HG03066 (cell line): ENCODE data around the gene PLD1.
"Not testable (repeated sequence)": the region's sequence is repeated elsewhere in the genome, so short reads cannot be mapped to it uniquely, and the experiment has no call there.

Experiments used
- ATAC-seq: cut with Tn5 transposase; IDR thresholded peaks from one replicate; pipeline ENCODE4 v1.9.1; 2021; ENCODE audit warnings: low read depth; ENCODE audit not compliant: unreplicated experiment

Gene PLD1

DNA sequence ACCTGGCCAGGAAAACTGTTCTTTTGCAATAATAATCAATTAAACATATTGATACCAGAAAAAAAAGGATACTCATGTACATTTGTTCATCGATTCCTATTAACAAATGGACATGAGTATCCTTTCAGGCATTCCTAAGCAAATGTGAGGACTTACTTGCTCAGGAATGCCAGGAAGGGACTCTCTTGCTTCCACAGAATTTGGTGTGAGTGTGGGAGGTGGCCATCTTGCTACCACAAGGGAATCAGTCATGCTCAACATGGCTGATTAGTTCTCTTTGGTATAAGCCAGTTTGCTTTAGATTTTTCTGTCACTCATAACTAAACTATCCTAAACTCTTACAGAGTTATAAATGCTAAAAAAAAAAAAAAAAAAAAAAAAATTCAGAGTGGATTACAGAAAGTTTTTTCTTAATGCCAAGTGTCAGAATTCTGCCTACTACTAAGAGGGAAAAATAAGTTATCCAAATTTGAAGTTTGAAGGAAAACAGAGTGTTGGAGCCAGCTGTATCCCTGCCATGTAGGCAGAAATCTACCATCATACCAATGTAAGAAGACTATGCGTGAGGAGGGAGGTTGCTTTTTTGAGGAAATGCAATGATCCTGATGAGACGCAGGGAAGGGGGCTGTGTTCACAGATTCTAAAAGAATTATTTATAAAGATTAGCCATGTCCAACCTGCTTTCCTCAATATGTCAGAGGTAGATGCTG lies 98.7 kb downstream of the PLD1 start:
- ATAC-seq: no peak

DNA sequence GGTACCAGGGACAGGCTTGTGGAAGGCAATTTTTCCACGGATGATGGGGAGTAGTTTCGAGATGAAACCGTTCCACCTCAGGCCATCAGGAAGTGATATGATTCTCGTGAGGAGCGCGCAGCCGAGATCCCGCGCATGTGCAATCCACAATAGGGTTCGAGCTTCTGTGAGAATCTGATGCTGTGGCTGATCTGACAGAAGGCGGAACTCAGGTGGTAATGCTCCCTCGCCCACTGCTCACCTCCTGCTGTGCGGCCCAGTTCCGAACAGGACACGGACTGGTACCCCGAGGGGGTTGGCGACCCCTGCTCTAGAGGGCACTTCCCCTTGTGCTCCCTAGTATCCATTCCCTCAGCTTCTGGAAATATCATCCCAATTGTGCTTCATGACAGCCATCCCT lies 99.9 kb downstream of the PLD1 start:
- ATAC-seq: no peak

DNA sequence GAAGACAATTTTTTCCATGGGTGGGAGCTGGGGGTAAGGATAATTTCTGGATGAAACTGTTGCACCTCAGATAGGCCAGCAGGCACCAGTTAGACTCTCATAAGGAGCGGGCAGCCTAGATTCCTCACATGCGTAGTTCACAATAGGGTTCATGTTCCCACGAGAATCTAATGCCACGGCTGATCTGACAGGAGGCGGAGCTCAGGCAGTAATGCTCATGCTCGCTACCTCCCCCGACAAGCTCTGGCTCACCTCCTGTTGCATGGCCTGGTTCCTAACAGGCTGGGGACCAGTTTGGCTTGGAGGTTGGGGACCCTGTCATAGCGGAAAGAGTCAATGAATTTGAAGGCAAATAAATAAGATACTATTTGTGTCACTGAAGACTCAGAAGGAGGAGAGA lies 105.5 kb downstream of the PLD1 start:
- ATAC-seq: no peak

DNA sequence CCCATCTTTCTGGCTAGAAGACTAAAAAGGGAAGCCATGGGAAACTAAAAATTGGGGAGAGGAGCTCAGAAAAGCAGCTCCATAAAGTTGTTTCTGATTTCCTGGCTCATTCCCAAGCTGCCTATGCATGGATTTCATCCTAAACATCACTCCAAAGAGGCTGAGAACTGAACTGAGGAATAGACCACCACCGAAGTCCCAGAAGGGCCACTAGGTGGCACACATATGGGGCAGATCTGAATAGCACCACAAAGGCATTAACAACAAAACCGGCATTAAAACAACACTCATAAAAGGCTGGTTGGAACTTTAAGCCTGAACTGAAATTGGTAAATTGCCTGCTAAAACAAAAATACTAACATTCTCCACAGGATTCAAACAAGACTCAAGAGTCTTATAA lies 106.3 kb downstream of the PLD1 start:
- no peak for ATAC-seq

DNA sequence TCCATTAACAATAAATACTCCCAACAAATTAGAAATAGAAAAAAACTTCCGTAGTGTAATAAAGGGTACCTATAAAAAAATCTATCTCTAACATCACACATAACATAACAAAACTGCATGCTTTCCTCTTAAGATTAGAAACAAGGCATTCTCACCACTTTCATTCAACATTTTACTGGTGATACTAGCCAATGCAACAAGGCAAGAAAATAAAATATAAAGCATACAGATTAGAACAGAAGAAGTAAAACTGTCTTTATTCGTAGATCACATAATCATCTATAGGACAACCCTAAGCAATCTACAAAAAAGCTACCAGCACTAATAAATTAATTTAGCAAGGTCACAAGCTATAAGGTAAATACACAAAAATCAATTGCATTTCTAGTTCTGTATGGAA lies 107.1 kb downstream of the PLD1 start:
- ATAC-seq: no peak

DNA sequence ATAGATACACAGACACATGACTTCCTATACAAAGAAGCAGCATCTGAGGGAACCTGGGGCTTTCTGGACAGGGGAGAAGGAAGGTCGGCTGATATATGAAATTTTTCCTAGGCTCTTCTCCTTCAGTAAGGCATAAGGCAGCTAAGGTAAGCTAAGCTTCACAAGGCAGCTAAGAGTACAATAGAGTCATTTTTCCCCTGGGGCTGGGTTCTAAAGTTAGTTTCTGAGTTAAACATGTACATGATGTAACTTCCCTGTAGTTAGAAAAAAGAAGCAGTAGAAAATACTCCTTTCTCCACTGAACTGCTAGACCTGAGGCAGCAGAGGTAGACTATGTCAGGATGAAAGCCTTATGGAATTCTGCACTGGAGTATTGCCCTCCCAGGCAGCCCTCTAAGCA lies 109.6 kb downstream of the PLD1 start:
- no peak for ATAC-seq

DNA sequence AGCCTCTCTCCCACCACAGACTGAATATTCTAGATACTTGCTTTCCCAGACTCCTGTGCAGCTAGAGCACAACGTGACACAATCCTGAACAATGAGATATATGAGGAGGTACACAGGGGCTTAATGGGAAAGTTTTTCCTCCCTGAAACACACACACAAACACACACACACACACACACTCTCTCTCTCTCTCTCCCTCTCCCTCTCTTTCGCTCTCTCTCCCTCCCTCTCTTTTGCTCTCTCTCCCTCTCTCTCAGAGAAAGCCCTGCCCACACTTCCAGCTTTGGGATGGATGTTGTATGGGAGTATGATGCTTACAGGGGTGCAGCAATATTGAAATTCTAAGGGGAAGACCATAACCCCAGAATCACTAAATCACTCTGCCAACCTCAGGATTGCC lies 110.1 kb downstream of the PLD1 start:
- ATAC-seq: no peak

DNA sequence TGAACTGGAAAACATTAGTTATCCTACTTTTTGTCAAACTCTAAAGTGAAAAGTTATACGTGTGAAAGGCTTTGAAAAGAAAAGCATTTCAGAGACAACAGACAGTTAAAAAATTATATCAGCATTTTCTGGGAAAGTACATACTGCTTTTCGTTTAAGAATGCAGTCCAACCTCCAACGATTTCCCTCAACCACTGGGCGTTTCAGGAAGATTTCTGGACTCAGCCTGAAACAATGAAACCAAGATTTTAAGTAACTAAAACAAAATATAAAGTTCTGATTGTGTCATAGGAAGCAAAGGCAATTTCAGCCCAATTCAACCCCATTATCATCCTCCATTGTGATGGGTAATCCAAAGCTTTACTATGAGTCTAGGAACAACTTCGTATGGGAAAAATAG lies 110.7 kb downstream of the PLD1 start:
- ATAC-seq: no peak

DNA sequence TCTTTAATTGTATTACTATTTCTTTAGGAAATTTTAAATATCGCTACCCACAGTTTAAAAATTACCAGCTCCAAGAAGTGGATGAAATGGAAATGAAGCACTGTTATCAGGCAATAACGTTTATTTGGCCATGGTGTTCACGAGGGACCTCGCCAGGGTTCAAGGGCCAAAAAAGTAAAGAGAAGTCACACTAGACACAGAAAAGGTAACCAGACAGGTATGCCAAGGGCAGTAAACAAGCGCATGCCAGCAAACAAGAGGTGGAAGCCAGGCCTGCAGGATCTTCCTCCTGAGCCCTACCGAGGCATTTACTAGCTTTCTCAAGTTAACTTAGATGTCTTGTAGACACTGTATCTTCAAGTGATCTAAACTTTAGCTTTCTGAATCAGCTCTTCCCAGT lies 113.5 kb downstream of the PLD1 start:
- no peak for ATAC-seq

DNA sequence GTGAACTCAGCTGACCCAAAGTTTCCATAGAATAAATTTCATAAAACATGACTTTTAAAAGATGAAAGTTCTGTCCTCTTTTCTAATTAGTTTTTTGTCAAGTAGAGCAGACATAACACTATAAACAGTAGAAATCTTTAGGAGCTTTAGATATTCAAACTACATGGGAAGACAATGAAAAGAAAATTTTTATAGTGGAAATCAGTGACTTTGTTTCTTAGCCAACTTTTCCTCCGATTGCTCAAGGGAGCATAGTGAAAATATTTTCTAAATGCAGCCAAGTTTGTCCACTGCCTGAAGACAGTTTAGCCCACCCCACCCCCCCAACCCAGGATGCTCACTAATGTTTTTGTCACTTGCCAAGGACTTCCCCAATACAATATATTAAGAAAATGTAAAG lies 114.9 kb downstream of the PLD1 start:
- ATAC-seq: no peak

DNA sequence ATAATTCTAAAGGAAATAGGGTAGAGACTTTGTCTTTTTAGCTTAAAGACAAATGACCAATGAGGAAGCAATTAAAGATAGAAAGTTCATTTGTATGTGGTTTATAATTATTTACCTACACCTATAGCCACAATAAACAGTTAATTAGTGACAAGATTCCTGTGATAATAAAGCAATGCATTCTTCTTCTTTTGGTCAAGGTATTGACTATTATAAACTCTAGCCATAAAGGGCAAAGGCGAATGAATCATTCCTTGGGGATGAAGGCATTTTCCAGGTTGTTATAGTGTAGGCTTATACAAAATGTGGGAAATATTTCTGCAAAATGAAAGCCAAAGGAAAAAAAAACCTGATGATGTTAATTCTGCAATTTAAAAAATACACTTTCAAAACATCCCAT lies 115.4 kb downstream of the PLD1 start:
- ATAC-seq: no peak

DNA sequence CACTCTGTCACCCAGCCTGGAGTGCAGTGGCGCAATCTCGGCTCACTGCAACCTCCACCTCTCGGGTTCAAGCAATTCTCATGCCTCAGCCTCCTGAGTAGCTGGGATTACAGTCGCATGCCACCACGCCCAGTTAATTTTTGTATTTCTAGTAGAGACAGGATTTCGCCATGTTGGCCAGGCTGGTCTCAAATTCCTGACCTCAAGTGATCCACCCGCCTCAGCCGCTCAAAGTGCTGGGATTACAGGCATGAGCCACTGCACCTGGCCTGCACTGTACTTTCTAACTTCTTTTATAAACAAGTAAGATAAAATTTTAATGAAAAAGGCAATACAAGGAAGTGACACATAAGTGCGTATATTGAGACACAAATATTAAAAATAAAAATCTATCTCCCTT lies 117.7 kb downstream of the PLD1 start:
- not testable (repeated sequence) for ATAC-seq

DNA sequence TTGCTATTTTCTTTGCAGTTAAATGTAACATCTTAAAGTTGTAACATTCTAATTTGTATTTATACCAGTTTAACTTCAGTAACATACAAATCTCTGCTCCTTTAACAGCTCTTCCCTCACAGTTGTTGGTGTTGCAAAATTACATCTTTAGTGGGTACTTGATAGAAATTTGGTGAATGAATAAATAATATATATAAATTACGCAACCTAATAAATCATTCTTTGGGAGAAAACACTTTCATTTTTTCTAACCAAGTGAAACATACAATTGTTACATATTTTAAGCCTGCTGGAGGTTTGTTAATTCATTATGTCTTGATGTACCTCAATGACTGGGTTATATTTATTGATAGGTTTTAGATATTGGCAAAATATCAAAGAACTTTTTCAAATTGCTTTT lies 118.8 kb downstream of the PLD1 start:
- no peak for ATAC-seq

DNA sequence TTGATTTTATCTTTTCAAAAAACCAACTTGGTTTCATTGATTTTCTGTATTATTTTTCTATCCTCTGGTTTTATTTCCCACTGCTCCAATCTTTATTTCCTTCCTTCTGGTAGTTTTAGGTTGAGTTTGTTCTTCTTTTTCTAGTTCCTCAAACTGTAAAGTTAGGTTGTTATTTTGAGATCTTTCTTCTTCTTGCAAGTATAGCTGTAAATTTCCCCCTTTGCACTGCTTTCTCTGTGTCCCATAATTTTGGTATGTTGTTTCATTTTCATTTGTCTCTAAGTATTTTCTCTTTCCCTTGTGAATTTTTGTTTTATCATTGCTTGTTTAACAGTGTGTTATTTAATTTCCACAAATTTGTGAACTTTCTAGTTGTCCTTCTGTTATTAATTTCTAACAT lies 120.0 kb downstream of the PLD1 start:
- no peak for ATAC-seq

DNA sequence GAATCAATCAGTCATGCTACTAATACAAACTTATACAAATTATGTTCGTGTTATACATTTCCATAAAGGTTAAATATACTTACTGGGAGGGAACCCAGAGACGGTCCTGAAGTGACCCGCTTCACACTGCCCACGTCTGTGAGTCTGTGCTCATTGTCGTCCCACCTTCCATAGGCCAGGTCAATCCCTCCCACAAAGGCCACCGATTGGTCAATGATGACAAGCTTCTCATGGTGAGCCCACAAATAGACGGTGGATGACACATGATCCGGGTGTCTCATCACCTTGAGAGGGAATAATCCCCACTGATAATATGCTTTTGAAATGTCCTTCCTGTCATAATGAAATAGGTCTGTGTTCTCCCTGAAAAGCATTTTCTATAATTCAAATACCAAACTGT lies 121.7 kb downstream of the PLD1 start:
- no peak for ATAC-seq

DNA sequence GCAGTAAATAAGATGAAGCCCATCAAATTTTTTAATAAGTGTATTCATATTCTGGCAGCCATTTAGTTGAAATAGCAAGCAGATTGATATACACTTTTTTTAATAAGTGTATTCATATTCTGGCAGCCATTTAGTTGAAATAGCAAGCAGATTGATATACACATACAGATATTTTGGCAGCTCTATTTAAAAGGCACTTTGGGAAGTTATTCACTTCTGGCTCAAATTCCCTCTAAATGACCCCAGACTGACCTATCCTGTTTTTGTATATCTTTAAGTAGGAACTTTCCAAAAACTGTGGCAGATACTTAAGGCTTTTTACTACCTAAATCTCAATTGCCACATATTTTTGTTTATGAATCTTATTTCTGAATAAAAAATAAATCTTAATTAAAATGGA lies 122.3 kb downstream of the PLD1 start:
- no peak for ATAC-seq

DNA sequence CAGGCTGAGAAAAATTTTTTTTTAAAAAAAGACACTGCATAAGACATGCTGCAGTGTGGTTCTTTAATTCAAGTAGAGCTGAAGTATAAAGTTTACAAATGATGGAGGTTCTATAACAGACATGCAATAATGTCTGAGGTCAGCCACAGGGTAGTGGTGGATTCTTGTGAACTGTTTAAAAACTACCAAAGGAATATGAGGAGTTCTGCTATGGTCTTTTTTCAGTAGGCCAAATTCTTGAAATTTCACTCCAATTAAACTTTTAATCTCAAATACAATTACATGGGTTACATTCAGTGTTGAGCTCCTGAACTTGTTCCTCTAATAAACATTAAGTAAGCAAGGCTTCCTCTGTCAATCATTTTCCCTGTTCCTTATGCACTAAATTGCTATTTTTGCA lies 122.7 kb downstream of the PLD1 start:
- ATAC-seq: no peak

DNA sequence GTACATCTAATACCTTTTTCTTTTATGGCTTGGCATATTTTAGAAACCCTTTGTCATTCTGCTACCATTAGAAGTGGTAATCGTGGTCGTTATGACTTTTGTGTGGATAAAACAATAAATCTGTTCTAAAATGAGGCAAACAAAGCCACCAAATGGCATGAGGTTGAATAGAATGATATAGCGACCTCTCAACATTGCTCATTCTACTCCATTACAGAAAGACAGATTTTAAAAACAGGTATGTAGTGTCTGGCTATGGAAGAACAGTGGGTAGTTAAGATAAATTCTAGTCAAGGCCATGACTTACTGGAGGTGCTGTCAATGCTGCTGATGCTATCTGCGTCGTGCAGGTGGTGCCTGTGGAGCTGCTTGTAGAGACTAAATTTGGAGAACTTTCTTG lies 123.2 kb downstream of the PLD1 start:
- ATAC-seq: no peak

DNA sequence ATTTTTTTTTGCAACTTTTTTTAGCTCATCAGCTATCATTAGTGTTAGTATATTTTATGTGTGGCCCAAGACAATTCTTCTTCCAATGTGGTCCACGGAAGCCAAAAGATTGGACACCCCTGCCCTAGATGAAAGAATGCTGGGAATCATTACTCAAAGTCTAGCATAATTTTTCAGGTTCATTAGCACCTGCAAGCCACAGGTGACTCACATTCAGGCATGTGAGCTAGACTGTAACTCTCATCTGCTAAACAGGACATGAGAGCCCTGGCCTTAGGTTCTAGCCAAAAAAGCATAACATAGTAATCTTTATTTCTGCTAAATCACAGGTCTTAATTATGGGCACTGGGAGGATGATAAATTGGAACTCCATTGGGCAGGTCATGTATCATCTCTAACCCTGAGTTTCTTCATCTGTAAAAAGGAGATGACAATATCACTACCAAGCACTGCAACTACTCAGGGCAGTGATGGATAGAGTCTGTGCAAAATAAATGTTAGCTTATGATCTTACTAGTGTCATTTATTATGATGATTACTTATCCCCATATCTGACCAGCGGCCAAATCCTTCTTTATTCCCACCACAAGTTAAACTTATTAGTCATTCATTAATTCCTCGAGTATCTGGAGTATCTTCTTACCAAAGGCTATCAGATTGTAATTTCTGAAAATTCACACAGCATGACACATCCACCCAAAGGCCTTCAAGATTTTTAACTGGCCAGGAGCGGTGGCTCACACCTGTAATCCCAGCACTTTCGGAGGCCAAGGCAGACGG lies 125.0 kb downstream of the PLD1 start:
- no peak for ATAC-seq

DNA sequence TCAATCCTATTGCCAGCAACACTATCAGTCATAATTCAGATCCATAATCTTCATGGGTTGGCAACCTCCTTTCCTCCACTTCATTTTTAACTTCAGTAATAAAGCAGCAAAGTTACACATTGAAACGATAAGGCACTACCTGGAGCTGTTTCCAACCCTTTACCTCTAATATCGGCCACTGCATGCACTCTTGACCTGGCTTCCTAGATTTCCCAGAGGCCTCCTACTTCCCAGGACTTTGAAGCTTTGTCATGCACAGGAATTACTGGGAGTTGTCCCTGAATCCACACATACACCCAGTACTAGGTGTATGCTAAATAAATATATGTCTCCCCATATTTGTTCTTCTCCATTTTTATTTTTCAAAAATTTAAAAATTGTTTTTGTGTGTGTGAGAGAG lies 126.1 kb downstream of the PLD1 start:
- ATAC-seq: no peak

DNA sequence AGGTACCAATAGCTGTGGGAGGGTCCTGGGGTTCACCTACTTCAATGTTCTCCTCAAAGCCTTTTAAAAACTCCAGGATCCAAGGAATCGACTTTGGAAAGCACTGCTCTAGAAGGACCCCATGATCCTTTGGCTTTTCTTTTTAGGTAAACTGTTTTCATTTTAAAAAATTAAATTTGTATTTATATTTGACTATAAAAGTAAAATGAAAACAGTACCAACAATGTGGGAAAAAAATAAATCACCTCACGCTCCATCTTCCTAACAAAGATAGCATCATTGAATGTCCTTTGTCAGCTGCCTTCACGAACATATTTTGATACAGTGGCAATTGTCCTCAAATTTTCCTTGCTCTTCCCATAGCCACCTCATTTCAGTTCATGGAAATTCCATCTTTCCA lies 127.5 kb downstream of the PLD1 start:
- ATAC-seq: no peak

DNA sequence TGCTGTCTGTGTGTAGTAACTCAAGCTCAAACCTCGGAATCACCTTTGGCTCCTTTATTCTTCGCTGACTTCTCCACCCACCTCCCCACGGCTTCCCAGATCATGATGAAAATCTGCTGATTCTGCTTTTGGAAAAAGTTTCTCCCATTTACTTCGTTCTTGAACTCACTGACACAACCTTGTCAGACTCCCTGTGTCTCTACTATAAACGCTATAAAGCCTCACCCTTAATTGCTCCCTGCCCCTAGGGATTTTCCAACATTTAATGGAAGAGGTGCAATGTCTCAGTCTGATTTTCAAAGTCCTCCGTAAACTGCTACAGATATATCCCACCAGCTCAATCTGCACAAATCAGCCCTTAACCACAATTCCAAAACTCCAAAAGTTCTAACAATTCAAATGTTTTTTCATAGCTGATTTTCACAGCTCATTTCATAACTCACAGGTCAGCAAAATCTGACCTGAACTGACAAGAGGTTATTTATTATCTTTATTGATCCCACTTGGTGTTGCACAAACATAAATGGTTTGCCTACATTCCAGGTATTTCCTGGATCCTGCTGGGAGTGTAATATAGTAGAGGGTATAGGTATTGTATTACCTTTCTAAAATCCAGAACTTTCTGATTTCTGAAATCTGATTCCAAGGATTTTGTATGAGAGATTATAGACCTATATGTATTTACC lies 129.4 kb downstream of the PLD1 start:
- no peak for ATAC-seq
